Endodermal cell (in vitro differentiated cells): Measurements from ENCODE around the gene SYT11. TPM values are rescaled to one million over a fixed set of nuclear protein-coding genes. Genes with fewer than 3 reads are reported as not detected.

Experiments used
- DNase-seq: peaks from one replicate; pipeline ENCODE4 v3.0.0-alpha.2; 2017
- H3K27ac ChIP-seq: 2 replicates; pipeline ENCODE4 v1.5.1; 2013; ENCODE audit warnings: mild to moderate bottlenecking, low read depth, low read length, moderate library complexity
- H3K27me3 ChIP-seq: 2 replicates; pipeline ENCODE4 v1.6.1; 2013; ENCODE audit warnings: mild to moderate bottlenecking, low read length, moderate library complexity; ENCODE audit not compliant: insufficient read depth, control insufficient read depth, poor library complexity, severe bottlenecking
- H3K36me3 ChIP-seq: 2 replicates; pipeline ENCODE4 v1.7.0; 2013; ENCODE audit warnings: mild to moderate bottlenecking, low read length, moderate library complexity; ENCODE audit not compliant: control insufficient read depth, insufficient read depth
- H3K4me1 ChIP-seq: one replicate; pipeline ENCODE4 v1.7.0; 2013; ENCODE audit warnings: low read length; ENCODE audit not compliant: control insufficient read depth, insufficient read depth
- H3K4me3 ChIP-seq: 2 replicates; pipeline ENCODE4 v1.5.1; 2013; ENCODE audit warnings: mild to moderate bottlenecking, low read length, moderate library complexity
- H3K9ac ChIP-seq: 2 replicates; pipeline ENCODE4 v1.6.1; 2013; ENCODE audit warnings: mild to moderate bottlenecking, low read length, moderate library complexity; ENCODE audit not compliant: poor library complexity, severe bottlenecking; ENCODE audit errors: extremely low read depth
- H3K9me3 ChIP-seq: 2 replicates; pipeline ENCODE4 v1.6.1; 2013; ENCODE audit warnings: mild to moderate bottlenecking, low read length, moderate library complexity; ENCODE audit not compliant: control insufficient read depth
- H3K27ac Mint-ChIP-seq: 2 replicates; pipeline ENCODE4 v1.8.0; 2020; ENCODE audit warnings: mixed read lengths
- H3K27me3 Mint-ChIP-seq: 2 replicates; pipeline ENCODE4 v1.8.0; 2021; ENCODE audit warnings: mild to moderate bottlenecking, mixed read lengths; ENCODE audit not compliant: insufficient read depth
- H3K36me3 Mint-ChIP-seq: 2 replicates; pipeline ENCODE4 v1.8.0; 2020; ENCODE audit warnings: low read depth, mixed read lengths
- H3K4me1 Mint-ChIP-seq: 2 replicates; pipeline ENCODE4 v1.8.0; 2020; ENCODE audit warnings: mixed read lengths
- H3K4me3 Mint-ChIP-seq: 2 replicates; pipeline ENCODE4 v1.8.0; 2020; ENCODE audit warnings: mild to moderate bottlenecking, moderate library complexity, mixed read lengths
- H3K9me3 Mint-ChIP-seq: 2 replicates; pipeline ENCODE4 v1.8.0; 2020; ENCODE audit warnings: mild to moderate bottlenecking, mixed read lengths
- CTCF ChIP-seq: fragments of 200-600 bp; sonication (generic); conservative IDR thresholded peaks from 2 replicates; pipeline ENCODE4 v1.5.0; 2021; ENCODE audit warnings: antibody characterized with exemption, mild to moderate bottlenecking
- WGBS, 2 experiments: methylation state at CpG; one replicate each; pipeline versions ENCODE4 v1.1.5 to v1.1.7; 2013; ENCODE audit warnings: missing lambda C conversion rate in 2 of 2, mixed read lengths in 1 of 2; ENCODE audit not compliant: insufficient coverage in 1 of 2, insufficient read length in 1 of 2; 5-methylcytosine and 5-hydroxymethylcytosine counted together
- total RNA-seq, 2 donors: library from RNA; stranded (reverse); fragmentation: NEBNext Ultra II Directional in 1 of 2; extraction: Animal tissue kit (Norgen Biotek cat#: 25700) in 1 of 2; gene quantifications; 2 replicates in 1 of 2; 3 replicates in 1 of 2; pipeline ENCODE4 v1.2.1, GENCODE V29; 2021

Gene SYT11
- total RNA-seq, 2 donors from 2014 or later: 0.40 to 5.0 TPM

DNA sequence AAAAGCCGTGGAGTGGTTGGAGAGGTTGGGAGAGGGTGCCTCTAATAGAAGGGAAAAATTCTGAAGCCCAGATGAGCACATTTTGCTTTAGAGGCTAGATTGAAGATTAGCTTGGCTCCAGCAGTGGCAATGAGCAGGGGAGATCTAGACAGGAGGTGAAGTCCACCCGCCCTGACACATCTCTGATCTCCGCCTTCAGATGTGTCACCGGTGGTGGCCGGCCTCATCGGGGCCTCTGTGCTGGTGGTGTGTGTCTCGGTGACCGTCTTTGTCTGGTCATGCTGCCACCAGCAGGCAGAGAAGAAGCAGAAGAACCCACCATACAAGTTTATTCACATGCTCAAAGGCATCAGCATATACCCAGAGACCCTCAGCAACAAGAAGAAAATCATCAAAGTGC is 8.4 kb downstream of the SYT11 start:
- Histone ChIP-seq H3K9me3 (no peaks in the 10 kb centered on the region), H3K4me1 (no peaks in the 10 kb centered on the region), H3K27me3 (peaks cover 14% of the 10 kb centered on the region), H3K4me3 (no peak overlapping the region), H3K36me3 (no peaks in the 10 kb centered on the region), H3K9ac (no peak overlapping the region), H3K27ac (no peak overlapping the region)
- Mint-ChIP-seq H3K4me1 (no peaks in the 10 kb centered on the region), H3K36me3 (no peaks in the 10 kb centered on the region), H3K9me3 (no peaks in the 10 kb centered on the region), H3K4me3 (no peak overlapping the region), H3K27me3 (peaks cover 9% of the 10 kb centered on the region), H3K27ac (no peak overlapping the region)
- 90 to 92% methylated on average over 5 to 8 of the region's 8 CpGs for WGBS, 2 experiments
- DNase-seq: no peak
- no peak for TF ChIP-seq CTCF

- Mint-ChIP-seq H3K27ac (no peak overlapping the region), H3K4me1 (no peaks in the 10 kb centered on the region), H3K9me3 (no peaks in the 10 kb centered on the region), H3K36me3 (no peaks in the 10 kb centered on the region), H3K27me3 (peaks cover 9% of the 10 kb centered on the region), H3K4me3 (no peak overlapping the region)
- H3K27me3 ChIP-seq: peaks cover 5% of the 10 kb centered on the region
- H3K36me3 ChIP-seq: no peaks in the 10 kb centered on the region
- no peak for TF ChIP-seq CTCF
- no peaks in the 10 kb centered on the region for H3K4me1 ChIP-seq
- WGBS, 2 experiments: 86 to 100% methylated on average over 1 of the region's 1 CpG
- H3K9ac ChIP-seq: no peak overlapping the region
- DNase-seq: no peak
- no peak overlapping the region for H3K27ac ChIP-seq
- no peaks in the 10 kb centered on the region for H3K9me3 ChIP-seq
- H3K4me3 ChIP-seq: no peak overlapping the region
These were observed 12.0 kb downstream of the SYT11 start for GRCh38 chr1:155871390-155871789.

DNA sequence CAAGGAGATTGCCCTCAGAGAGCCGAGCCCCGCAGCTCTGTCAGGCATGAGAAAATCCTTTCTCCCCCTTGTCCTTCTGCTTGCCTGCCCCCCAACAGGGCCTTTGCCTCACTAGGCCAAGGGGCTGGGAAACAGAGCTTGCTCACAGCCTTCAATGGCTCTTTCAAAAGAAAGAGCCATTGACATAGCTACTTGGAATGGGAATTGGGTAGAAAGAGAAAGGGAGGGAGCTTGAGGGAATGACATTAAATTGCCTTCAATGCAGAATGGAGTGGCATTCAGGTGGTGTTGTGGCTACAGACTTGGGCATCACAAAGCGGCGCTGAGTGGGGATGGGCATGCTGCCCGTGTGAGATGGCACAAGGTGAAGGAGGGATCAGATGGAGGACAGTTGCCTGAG is 13.2 kb downstream of the SYT11 start:
- no peaks in the 10 kb centered on the region for H3K36me3 ChIP-seq
- no peaks in the 10 kb centered on the region for H3K36me3 Mint-ChIP-seq
- H3K4me3 ChIP-seq: no peak overlapping the region
- H3K27ac Mint-ChIP-seq: no peak overlapping the region
- H3K4me1 Mint-ChIP-seq: no peaks in the 10 kb centered on the region
- no peaks in the 10 kb centered on the region for H3K4me1 ChIP-seq
- H3K9me3 Mint-ChIP-seq: no peaks in the 10 kb centered on the region
- DNase-seq: no peak
- no peak overlapping the region for H3K27ac ChIP-seq
- no peaks in the 10 kb centered on the region for H3K9me3 ChIP-seq
- H3K27me3 Mint-ChIP-seq: peaks cover 9% of the 10 kb centered on the region
- no peak for TF ChIP-seq CTCF
- H3K9ac ChIP-seq: no peak overlapping the region
- no peak overlapping the region for H3K4me3 Mint-ChIP-seq
- peaks cover 1% of the 10 kb centered on the region for H3K27me3 ChIP-seq
- WGBS, 2 experiments: 94 to 96% methylated on average over 3 to 5 of the region's 5 CpGs
